Measurements from ENCODE around the gene SLCO3A1.
"Not testable (repeated sequence)": the region's sequence is repeated elsewhere in the genome, so short reads cannot be mapped to it uniquely, and the experiment has no call there.

SLCO3A1 gene

GRCh38 chr15:92161039-92161670 lies 307.6 kb downstream of the SLCO3A1 start:
- DNase-seq (ENCODE audit: low read depth in 2 of 2) = no peak

GRCh38 chr15:92162657-92163056 lies 309.1 kb downstream of the SLCO3A1 start:
- no peak for DNase-seq (ENCODE audit: low read depth in 2 of 2)

GRCh38 chr15:92163641-92164040 lies 310.1 kb downstream of the SLCO3A1 start:
- no peak for DNase-seq (ENCODE audit: low read depth in 2 of 2)

GRCh38 chr15:92164327-92165000 lies 311.0 kb downstream of the SLCO3A1 start:
- DNase-seq (ENCODE audit: low read depth in 2 of 2) = peak; percentile 47 to 59

GRCh38 chr15:92165001-92165346 lies 311.5 kb downstream of the SLCO3A1 start:
- DNase-seq (ENCODE audit: low read depth in 2 of 2) = no peak

- no peak for DNase-seq (ENCODE audit: low read depth in 2 of 2)
Observed at GRCh38 chr15:92166029-92166428, 312.5 kb downstream of the SLCO3A1 start.

- DNase-seq (ENCODE audit: low read depth in 2 of 2) = no peak
Observed at GRCh38 chr15:92166751-92167405, 313.4 kb downstream of the SLCO3A1 start.

GRCh38 chr15:92167451-92167850 lies 313.9 kb downstream of the SLCO3A1 start:
- no peak for DNase-seq (ENCODE audit: low read depth in 2 of 2)

GRCh38 chr15:92168066-92168683 lies 314.7 kb downstream of the SLCO3A1 start:
- DNase-seq (ENCODE audit: low read depth in 2 of 2) = no peak

- no peak for DNase-seq (ENCODE audit: low read depth in 2 of 2)
Observed at GRCh38 chr15:92170897-92171296, 317.4 kb downstream of the SLCO3A1 start.

GRCh38 chr15:92178911-92179310 lies 325.4 kb downstream of the SLCO3A1 start:
- no peak for DNase-seq (ENCODE audit: low read depth in 2 of 2)

GRCh38 chr15:92184142-92184541 lies 330.6 kb downstream of the SLCO3A1 start:
- no peak for DNase-seq (ENCODE audit: low read depth in 2 of 2)

- no peak for DNase-seq (ENCODE audit: low read depth in 2 of 2)
Observed at GRCh38 chr15:92184679-92185230, 331.2 kb downstream of the SLCO3A1 start.

GRCh38 chr15:92187975-92188374 lies 334.5 kb downstream of the SLCO3A1 start:
- DNase-seq (ENCODE audit: low read depth in 2 of 2) = no peak

GRCh38 chr15:92189166-92189565 lies 335.7 kb downstream of the SLCO3A1 start:
- DNase-seq (ENCODE audit: low read depth in 2 of 2) = no peak

GRCh38 chr15:92195241-92195640 lies 341.7 kb downstream of the SLCO3A1 start:
- DNase-seq (ENCODE audit: low read depth in 2 of 2) = no peak

GRCh38 chr15:92196342-92196741 lies 342.8 kb downstream of the SLCO3A1 start:
- no peak for DNase-seq (ENCODE audit: low read depth in 2 of 2)

- no peak for DNase-seq (ENCODE audit: low read depth in 2 of 2)
Observed at GRCh38 chr15:92197746-92198145, 344.2 kb downstream of the SLCO3A1 start.

GRCh38 chr15:92200891-92201290 lies 347.4 kb downstream of the SLCO3A1 start:
- no peak for DNase-seq (ENCODE audit: low read depth in 2 of 2)

- no peak for DNase-seq (ENCODE audit: low read depth in 2 of 2)
Observed at GRCh38 chr15:92205255-92205739, 351.8 kb downstream of the SLCO3A1 start.

- not testable (repeated sequence) for DNase-seq (ENCODE audit: low read depth in 2 of 2)
Observed at GRCh38 chr15:92207601-92208000, 354.1 kb downstream of the SLCO3A1 start.

Data from fibroblast of skin of left biceps (primary cell).